Stimulated activated CD4-positive, alpha-beta T cell treated with anti-CD3 and anti-CD28 coated beads, Interleukin-2, amount 100 ng/mL, for 24 hours (primary cell): ENCODE measurements around the gene KCNC4.

Source experiments
- DNase-seq, 2 donors: peaks; one replicate each; pipeline ENCODE4 v3.0.0-alpha.2; 2020

KCNC4 gene

DNA sequence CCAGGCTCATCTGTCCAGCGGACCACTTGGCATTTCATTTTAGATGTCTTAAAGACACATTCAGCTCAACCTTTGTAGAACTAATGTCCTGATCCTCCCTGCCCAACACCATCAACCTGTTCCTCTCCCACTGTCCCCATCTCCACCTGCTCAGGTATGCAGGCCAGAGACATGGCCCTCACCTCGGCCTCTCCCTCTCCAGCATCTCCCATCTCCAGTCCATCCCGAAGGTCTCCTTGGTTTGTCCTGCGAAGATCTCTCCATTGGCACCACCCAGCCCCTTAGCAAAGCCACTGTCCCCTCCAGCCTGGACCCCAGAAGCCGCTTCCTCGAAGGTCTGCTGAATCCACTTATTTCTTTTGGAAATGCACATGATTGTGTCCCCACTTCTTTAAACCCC, 20.9 kb upstream of the KCNC4 start:
- DNase-seq = no peak

DNA sequence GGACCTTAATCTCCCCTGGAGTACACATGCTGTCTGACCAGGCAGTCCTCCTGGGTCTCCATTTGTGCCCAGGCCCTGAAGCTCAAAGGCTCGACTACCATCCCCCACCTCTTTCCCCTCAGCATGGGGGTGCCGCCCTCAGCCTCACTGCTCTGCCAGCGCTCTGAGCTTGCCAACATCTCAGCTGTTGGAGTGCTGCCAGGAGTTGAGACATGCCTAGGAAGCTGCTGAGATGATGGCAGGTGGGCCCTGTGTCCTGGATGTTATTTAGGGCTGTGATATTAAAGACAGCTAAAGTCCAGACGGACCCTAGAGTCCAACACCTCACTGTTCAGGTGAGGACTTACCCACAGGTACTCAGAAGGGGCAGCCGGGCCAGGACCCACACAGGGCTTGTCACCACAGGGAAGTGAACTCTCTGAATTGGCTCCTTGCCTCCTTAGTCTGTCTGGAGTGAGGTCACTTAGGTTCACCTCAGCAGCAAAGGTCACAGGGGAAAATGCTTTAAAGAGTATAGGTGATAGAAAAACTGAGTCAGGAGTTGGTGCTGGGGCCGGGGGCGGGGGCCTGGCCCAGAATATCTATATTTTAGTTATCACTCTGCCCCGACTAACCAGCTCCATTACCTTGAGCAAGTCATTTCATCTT, 19.7 kb upstream of the KCNC4 start:
- no peak for DNase-seq

DNA sequence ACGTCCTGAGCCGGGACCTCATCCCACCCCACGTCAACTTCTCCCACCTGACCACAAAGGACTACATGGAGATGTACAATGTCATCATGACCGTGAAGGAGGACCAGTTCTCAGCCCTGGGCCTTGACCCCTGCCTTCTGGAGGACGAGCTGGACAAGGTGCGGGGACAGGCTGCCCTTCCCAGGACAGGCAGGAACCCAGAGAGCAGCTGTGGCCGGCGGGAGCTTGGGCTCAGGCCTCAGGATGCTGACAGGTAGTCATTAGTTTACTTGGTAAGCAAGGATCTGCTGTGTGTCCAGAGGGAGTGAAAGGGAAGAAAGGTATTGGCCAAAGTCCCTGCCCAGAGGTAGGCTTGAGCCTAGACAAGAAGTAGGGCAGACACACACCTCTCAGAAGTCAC, 17.6 kb upstream of the KCNC4 start:
- DNase-seq = no peak

DNA sequence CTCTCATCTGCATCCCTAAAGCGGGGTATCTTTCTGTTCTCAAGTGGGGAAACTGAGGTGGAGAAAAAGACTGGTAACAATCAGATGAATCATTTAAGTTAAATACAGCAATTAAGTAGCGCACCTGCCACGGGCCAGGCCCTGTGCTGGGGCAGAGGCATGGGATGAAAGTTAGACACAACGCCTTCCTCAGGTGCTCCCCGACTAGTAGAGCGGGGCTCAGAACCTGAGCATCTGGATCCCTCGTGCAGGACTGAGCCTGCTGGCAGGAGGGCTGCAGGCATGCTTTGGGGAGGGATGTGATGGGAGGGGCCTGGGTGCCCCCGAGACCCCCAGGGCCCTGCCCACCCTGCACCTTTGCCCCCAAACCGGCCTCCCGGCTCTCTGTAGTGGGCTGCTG, 14.9 kb upstream of the KCNC4 start:
- no peak for DNase-seq

DNA sequence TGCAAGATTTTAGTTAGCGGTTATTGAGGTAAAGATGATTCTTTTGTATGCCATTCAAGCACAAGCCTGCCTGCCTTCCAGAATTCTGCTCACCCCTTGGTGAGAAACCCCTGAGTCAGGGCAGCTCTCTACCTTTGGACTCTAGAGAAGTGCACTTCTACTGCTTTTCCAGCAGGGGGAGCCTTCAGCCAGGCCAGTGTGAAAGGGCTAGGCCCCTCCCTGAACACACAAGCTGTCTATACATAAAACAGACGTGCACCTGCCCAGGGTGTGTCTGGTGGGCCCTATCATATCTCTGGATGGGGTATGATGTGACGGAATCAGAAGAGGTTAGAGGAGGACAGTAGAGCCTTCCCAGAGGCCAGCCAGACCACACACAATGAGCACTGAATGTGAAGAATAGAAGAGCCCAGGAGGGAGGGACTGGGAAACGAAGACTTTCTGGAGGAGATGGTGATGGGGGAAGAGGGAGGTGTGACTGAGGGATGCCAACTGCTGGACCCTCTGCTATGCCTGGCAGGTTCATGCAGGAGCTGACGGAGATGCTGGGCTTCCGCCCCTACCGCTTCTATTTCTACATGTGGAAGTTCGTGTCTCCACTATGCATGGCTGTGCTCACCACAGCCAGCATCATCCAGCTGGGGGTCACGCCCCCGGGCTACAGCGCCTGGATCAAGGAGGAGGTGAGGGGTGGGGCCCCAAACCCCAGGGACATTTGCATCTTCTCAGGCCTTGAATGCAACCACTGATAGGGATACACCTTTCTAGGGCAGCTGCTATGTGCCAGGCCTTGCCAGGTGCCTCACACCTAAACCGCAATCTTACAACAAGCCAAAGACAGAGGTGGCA, 13.0 kb upstream of the KCNC4 start:
- DNase-seq = peak; percentile 38 to 61

DNA sequence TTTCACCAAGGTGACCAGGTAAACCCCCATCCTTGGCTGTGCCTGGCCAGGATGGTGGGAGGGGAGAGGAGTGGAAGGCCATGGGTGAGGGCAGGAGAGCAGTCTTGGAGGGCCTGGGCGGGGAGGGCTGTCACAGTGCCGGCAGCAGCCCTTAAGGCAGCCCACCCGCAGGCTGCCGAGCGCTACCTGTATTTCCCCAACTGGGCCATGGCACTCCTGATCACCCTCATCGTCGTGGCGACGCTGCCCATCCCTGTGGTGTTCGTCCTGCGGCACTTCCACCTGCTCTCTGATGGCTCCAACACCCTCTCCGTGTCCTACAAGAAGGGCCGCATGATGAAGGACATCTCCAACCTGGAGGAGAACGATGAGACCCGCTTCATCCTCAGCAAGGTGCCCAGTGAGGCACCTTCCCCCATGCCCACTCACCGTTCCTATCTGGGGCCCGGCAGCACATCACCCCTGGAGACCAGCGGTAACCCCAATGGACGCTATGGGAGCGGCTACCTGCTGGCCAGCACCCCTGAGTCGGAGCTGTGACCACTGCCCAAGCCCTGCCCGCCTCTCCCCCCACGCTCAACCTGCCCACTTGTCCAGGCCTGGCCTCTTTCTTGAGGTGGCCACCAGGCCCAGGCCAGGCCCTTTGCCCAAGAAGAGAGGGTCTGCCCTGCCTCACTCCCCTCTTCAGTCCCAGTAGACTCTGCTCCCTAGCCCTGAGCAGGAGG, 12.0 kb upstream of the KCNC4 start:
- no peak for DNase-seq

DNA sequence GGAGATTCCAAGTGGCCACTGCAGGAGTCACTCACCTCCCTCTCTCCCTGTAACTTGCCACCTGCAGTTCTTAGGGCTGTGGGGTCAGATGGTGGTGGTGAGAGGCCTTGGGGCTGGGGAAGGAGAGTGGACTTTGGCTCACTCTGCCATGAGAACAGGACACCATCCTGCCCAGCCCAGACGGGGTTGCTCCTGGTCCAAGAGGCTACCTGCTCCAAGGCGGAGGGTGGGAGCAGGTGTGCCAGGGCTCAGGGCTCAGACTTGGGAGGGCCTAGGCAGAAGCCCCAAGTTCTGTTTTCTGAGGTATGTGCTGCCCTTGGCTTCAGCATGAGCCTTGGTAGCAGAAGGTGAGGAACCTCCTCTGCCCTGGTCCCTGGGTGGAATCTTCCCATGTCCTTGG, 11.4 kb upstream of the KCNC4 start:
- no peak for DNase-seq

DNA sequence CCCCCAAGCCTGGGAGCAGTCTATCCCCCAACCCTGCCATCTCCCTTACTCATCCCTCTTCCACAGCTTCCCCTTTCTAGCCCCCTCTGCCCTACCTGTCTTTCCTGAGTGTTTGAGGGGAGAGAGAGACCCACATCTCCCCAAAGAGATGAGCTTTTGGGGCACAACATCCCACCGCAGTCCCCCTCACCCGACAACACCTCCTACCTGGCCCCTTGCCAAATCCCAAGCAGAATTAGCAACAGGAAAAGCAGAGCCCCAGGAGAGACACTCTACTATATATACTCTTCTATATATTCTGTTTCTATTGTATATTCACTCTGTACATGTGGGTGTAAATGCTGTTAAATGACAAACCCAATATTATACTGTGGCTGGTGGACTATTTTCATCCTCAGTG, 9.9 kb upstream of the KCNC4 start:
- no peak for DNase-seq

DNA sequence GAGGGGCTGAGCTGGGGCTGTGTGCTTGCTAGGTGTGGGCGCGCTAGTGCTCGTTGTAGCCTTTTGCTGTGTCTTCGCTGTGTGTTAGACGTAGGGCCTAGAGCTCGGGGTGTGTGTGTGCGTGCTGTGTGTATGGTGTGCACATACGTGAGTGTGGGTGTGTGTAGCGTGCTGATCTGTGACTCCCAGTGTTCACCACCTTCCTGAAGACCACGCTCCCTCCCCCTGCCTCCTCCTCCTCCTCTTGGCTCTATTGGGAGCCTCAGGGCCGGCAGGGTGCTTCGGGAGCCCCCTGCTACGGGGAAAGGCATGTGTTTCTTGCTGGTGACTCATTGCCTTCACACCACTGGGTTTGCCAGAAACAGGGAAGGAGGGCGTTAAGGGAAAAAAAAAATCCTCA, 9.4 kb upstream of the KCNC4 start:
- no peak for DNase-seq

DNA sequence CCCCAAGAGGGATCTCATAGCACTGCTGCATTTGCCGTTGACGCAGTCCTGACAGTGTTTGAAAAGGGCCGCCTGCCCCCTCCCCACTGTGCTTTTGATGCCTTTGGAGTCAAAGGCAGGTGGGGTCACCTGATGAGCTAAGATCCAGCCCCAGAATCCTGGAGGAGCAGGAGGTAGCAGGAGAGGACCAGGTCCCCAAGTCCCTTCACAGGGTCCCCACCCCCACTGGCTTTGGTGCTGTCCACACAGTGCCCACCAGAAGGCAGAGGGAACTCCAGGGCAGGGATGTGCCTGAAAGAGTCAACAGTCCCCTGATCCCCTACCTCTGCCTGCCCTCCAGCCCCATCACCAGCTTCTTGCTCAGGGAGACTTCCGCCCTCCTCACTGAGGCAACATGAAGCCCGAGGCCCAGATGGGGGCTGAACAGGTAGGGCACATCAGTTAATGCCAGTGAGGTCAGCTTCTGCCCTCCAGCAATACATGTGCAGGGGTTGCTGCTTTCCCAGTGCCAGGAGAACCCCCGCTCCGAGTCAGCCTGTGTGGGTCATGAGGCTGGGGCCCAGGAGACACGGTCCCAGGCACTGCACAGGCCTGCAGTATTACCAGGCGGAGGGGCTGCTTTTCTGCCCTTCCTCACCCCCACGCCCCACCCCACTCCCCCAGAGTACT, 8.8 kb upstream of the KCNC4 start:
- no peak for DNase-seq

DNA sequence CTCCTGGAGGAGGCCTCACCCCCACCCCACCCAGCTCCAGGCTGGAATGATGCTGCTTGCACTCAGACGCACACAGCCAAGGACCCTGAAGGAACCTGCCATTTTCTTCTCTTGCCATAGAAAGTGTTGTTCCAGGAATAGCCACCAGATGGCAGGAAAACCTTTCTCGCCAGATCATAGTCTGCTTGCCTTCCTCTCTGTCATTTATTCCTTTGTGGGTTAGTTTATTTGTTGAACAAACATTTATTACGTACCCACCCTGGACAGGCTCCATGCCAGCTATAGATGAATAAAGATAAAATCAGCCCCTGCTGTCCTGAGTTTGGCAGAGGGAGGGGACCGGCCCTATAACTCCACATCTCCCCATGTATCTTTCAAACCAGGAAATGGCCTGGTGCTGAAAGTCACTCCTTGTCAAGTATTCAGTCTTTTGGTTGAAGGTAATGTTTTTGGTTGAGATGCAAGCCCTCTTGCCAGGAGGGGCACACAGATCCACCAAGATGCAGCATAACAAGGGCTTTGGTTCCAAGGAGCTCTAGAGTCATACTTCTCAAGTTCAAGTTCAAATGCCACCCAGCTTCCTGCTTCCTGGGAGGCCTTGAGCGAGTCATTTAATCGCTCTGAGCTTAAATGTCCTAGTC, 7.0 kb upstream of the KCNC4 start:
- peak; percentile 55 to 81 for DNase-seq

DNA sequence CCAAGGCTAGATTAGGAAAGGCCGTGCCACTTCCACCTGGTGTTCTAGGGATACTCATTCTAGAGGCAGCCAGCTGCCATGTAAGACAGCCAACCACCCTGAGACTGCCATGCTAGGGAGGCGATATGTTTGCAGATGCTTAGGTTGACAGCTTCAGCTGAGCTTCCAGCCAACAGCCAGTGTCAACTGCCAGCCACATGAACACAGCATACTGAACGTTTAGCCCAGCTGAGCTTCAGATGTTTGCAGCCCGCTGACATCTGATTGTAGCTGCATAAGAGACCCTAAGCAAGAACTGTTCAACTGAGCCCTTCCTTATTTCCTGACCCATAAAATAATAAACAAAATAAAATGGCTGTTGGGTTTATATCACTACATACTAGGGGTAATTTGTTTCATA, 5.0 kb upstream of the KCNC4 start:
- DNase-seq = no peak

DNA sequence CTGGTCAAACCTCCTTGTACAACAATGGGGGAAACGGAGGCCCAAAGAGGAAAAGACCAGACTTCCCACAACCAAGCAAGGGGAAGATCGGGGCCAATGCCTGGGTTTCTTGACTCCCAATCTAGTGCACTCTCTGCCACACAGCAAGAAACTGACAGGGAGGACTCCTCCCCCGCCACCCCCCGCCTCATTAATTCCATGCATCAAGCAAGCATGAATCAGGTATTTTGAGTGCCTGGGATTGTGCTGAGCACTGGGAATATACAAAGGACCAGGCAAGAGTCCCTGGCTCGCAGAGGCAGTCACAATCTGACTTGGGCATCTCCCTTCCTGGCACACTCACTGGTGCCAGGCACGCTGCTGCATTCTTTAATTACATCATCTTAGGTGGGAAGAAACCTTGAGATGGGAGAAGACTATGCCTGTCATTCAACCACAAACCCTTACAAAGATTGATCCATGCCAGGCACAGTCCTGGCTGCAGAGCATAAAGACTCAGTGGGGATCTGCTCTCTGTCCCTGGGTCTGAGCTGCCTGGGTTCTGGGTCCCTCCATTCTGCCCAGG, 4.4 kb upstream of the KCNC4 start:
- no peak for DNase-seq

DNA sequence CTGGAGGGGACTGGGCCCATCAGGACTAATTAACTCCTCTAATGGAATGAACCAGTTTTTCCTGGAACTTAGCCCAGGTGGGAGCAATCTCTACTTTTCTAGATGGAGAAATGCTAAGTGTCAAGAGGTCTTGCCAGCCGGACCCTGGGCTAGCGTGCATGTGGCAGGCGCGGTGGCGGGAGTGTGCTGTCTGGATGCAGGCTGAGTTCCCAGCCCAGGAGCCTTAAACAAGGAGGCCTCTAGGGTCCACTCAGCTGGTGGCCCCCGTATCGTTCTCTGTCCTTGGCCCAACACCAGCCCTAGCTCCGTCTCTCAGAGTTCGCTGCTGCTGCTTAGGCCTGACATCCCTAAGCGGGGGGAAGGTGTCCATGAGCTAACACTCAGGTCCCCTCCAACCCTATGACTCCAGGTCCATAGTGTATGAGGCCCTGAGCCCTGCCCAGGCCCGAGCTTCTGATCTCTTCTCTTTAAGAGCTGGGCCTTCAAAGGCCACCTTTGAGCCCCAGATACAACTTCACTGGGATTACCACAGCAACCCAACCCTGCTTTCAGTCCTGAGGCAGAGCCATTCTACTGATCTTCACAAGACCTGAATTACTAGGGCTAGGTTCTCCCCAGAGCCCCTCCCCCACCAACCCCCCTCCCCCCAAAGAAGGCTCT, 3.7 kb upstream of the KCNC4 start:
- no peak for DNase-seq

DNA sequence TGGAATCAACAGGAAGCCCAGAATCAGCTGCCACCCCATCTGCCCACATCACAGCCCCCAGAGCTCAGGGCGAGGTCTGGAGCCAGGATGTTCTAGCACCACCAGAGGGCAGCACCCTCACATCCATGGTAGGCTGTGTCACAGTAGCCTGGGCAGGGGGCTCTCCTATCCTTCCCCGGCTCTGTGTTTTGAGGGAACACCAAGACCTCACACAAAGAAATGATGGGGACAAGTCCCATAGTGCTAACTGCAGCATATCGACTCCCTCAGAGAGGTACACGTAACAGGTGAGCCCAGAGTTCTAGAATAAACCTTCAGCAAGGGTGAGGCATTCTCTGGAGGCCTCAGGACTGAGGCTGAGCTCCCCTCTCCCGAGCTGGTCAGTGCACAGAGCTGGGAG, 2.3 kb upstream of the KCNC4 start:
- peak; percentile 84 to 85 for DNase-seq

DNA sequence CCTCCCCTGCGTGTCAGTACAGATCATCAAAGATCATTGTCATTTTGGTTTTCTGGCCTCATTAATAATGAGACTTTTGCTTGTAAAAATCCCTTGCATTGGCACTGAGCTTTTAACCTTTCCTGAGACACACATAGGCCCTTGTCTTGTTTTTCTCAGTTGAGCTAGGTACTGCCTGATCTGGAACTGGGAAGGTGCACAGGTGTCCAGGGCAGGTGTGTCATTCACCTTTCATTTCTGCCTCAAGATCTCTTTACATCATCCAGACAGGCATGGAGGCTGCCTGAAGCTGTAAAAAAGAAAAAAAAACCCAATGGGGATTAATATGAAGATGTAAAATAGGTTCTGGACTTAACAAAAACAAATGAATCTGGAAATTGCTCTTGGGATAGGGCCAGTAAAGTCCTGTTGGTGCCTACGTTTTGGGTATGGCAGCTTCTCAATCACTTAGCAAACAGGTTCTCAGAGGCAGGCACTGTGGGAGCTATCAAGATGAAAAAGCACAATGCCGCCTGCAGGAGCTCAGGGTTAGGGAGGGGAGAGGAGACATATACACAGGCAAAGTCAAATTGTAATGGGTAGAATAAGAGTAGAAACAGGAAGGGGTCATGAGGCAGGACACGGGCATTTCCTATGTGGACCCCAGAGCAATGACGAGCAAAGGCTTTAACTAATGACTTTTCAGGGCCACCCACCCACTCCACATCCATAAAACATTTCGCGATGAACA, 1.0 kb upstream of the KCNC4 start:
- no peak for DNase-seq

DNA sequence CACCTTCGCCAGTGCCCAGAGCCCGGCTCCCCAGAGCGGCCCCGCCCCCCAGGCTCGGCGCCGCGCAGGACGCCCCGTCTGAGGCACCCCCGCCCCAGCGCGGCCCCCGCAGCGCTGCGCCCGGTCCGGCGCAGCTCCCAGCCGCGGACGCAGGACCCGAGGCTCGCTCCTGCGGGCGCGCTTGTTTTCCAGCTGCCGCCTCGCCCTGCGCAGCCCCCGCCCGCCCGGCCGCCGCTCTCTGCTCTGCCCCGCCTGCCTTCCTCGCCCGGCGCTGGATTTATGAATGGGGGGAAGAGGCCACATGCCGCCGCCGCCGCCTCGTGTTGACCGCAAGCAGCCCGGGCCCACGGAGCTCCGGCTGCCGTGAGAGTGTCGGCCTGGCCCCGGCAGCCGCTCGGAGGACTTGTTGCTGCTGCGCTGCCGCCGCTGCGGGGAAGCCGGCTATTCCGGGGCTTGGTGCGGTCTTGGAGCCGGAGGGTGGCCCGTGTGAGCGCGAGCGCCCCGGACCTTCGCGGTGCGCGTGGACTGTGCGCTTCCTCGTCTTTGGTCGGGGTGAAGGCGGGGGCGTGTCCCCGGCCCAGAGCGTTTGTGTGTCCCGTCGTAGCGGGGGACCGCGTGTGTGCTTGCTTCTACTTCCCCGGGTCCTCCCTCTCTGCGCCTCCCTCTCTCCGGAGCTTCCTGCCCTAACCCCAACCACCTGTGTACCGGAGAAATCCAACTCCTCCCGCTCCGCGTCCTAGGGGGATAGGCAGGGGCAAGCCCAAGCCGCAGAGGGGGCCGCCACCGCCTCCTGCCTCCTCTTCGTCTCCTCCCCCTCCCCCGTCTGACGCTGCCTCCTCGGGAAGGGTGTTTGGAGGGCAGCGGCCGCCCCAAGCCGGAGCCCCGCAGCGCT, 736 bp downstream of the KCNC4 start:
- DNase-seq = peak; percentile 54 to 68

DNA sequence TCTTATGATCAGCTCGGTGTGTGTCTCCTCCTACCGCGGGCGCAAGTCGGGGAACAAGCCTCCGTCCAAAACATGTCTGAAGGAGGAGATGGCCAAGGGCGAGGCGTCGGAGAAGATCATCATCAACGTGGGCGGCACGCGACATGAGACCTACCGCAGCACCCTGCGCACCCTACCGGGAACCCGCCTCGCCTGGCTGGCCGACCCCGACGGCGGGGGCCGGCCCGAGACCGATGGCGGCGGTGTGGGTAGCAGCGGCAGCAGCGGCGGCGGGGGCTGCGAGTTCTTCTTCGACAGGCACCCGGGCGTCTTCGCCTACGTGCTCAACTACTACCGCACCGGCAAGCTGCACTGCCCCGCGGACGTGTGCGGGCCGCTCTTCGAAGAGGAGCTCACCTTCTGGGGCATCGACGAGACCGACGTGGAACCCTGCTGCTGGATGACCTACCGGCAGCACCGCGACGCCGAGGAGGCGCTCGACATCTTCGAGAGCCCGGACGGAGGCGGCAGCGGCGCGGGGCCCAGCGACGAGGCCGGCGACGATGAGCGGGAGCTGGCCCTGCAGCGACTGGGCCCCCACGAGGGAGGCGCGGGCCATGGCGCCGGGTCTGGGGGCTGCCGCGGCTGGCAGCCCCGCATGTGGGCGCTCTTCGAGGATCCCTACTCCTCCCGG, 1.5 kb downstream of the KCNC4 start:
- peak; percentile 39 to 49 for DNase-seq
